Nephron (organoid): ENCODE results near the gene BLNK.

Experiments used
- H3K27ac Mint-ChIP-seq, 3 experiments: 2 replicates each; pipeline ENCODE4 v1.8.0; 2020; ENCODE audit warnings: mixed read lengths in 3 of 3, mild to moderate bottlenecking in 2 of 3, moderate library complexity in 1 of 3
- H3K27me3 Mint-ChIP-seq: 2 replicates; pipeline ENCODE4 v1.8.0; 2021; ENCODE audit warnings: low read depth, mild to moderate bottlenecking, moderate library complexity, mixed read lengths
- H3K36me3 Mint-ChIP-seq: 2 replicates; pipeline ENCODE4 v1.8.0; 2020; ENCODE audit warnings: low read depth, mixed read lengths
- H3K4me1 Mint-ChIP-seq: 2 replicates; pipeline ENCODE4 v1.8.0; 2020; ENCODE audit warnings: mixed read lengths
- H3K4me3 Mint-ChIP-seq, 3 experiments: 2 replicates each; pipeline ENCODE4 v1.8.0; 2020; ENCODE audit warnings: mild to moderate bottlenecking in 3 of 3, mixed read lengths in 3 of 3, moderate library complexity in 2 of 3
- H3K9me3 Mint-ChIP-seq: 2 replicates; pipeline ENCODE4 v1.8.0; 2020; ENCODE audit warnings: mixed read lengths
- TF ChIP-seq, protein P1 (sequence below), 3 experiments: fragments of 200-600 bp; sonication (generic); IDR thresholded peaks; one replicate each; pipeline ENCODE4 v1.5.0; 2021; ENCODE audit warnings: antibody characterized with exemption in 3 of 3; ENCODE audit not compliant: unreplicated experiment in 3 of 3

BLNK gene

GRCh38 chr10:96285331-96285752 lies 14.0 kb upstream of the BLNK start:
- peaks cover 18% of the 10 kb centered on the region for H3K4me1 Mint-ChIP-seq
- H3K27me3 Mint-ChIP-seq = peaks cover 1% of the 10 kb centered on the region
- TF ChIP-seq, protein P1, sequence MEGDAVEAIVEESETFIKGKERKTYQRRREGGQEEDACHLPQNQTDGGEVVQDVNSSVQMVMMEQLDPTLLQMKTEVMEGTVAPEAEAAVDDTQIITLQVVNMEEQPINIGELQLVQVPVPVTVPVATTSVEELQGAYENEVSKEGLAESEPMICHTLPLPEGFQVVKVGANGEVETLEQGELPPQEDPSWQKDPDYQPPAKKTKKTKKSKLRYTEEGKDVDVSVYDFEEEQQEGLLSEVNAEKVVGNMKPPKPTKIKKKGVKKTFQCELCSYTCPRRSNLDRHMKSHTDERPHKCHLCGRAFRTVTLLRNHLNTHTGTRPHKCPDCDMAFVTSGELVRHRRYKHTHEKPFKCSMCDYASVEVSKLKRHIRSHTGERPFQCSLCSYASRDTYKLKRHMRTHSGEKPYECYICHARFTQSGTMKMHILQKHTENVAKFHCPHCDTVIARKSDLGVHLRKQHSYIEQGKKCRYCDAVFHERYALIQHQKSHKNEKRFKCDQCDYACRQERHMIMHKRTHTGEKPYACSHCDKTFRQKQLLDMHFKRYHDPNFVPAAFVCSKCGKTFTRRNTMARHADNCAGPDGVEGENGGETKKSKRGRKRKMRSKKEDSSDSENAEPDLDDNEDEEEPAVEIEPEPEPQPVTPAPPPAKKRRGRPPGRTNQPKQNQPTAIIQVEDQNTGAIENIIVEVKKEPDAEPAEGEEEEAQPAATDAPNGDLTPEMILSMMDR (IDR thresholded peaks at IDR 0.05; ENCODE audit: unreplicated experiment in 3 of 3) = no peak
- H3K4me3 Mint-ChIP-seq = no peak overlapping the region
- H3K27ac Mint-ChIP-seq = peak overlapping the region in 2 of 3 experiments; percentile 41 to 84
- H3K36me3 Mint-ChIP-seq = no peaks in the 10 kb centered on the region
- no peaks in the 10 kb centered on the region for H3K9me3 Mint-ChIP-seq

- Mint-ChIP-seq H3K4me1 (peaks cover 16% of the 10 kb centered on the region), H3K27ac (peak overlapping the region in 2 of 3 experiments; percentile 56 to 57), H3K27me3 (no peaks in the 10 kb centered on the region), H3K4me3 (no peak overlapping the region), H3K9me3 (no peaks in the 10 kb centered on the region), H3K36me3 (no peaks in the 10 kb centered on the region)
- TF ChIP-seq, protein P1 (IDR thresholded peaks at IDR 0.05; ENCODE audit: unreplicated experiment in 3 of 3) = no peak
Measured at GRCh38 chr10:96283756-96284155, 12.4 kb upstream of the BLNK start.

- H3K36me3 Mint-ChIP-seq = no peaks in the 10 kb centered on the region
Measured at GRCh38 chr10:96283351-96283750, 12.0 kb upstream of the BLNK start.

DNA sequence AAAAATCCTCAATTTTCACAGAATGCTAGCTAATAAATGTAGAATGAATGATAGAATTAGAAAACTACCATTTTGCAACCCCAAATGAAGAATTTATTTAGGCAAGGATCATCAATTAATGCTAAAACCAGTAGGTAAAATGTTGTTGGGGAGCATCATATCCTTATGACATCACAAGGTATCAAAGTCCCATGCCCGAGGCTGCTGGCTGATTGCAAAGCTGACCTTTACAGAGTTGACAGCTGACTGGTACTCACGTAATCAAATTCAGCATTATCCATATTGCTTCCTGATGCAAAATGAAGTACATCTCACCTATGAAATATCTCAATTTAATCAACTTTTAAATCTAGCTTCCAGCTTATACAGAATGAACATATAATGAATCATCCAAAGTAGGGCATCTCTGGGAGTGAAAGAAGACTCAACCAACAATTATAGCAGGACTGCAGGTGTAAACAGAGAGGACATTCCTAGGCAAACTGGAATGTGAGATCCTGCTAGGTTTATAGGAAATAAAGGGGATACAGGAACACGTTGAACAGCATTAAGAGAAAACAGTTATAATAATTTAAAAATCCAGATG lies 10.2 kb upstream of the BLNK start:
- Mint-ChIP-seq H3K36me3 (no peaks in the 10 kb centered on the region), H3K4me3 (no peak overlapping the region), H3K27ac (no peak overlapping the region), H3K27me3 (no peaks in the 10 kb centered on the region), H3K9me3 (no peaks in the 10 kb centered on the region), H3K4me1 (no peaks in the 10 kb centered on the region)
- TF ChIP-seq, protein P1 (IDR thresholded peaks at IDR 0.05; ENCODE audit: unreplicated experiment in 3 of 3) = no peak

More at GRCh38 chr10:96283351-96283750, 12.0 kb upstream of the BLNK start:
- peak overlapping the region; percentile 15 to 57 (median 56) for H3K27ac Mint-ChIP-seq
- no peaks in the 10 kb centered on the region for H3K9me3 Mint-ChIP-seq
- H3K27me3 Mint-ChIP-seq = no peaks in the 10 kb centered on the region
- TF ChIP-seq, protein P1 (IDR thresholded peaks at IDR 0.05; ENCODE audit: unreplicated experiment in 3 of 3) = no peak
- H3K4me1 Mint-ChIP-seq = peaks cover 14% of the 10 kb centered on the region
- H3K4me3 Mint-ChIP-seq = no peak overlapping the region

DNA sequence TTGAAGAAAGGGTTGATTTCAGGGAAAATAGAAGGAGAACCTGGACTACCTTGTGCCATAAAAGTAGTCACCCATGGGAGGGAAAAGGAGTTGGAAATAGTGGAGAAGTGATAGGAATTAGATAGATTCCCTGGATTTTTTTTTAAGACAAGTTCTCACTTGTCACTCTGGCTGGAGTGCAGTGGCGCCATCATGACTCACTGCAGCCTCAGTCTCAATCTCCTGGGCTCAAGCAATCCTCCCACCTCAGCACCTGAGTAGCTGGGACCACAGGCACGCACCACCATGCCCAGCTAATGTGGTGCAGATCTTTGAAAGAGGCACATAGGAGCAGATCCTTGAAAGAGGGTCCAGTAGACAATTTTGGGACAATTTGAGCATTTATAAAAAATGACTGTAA lies 9.5 kb upstream of the BLNK start:
- H3K4me3 Mint-ChIP-seq = no peak overlapping the region
- no peaks in the 10 kb centered on the region for H3K36me3 Mint-ChIP-seq
- H3K27me3 Mint-ChIP-seq = no peaks in the 10 kb centered on the region
- TF ChIP-seq, protein P1 (IDR thresholded peaks at IDR 0.05; ENCODE audit: unreplicated experiment in 3 of 3) = no peak
- no peaks in the 10 kb centered on the region for H3K4me1 Mint-ChIP-seq
- H3K9me3 Mint-ChIP-seq = no peaks in the 10 kb centered on the region
- no peak overlapping the region for H3K27ac Mint-ChIP-seq

- TF ChIP-seq, protein P1 (IDR thresholded peaks at IDR 0.05; ENCODE audit: unreplicated experiment in 3 of 3) = no peak
- Mint-ChIP-seq H3K27me3 (no peaks in the 10 kb centered on the region), H3K36me3 (no peaks in the 10 kb centered on the region), H3K9me3 (no peaks in the 10 kb centered on the region), H3K27ac (no peak overlapping the region), H3K4me3 (no peak overlapping the region), H3K4me1 (no peaks in the 10 kb centered on the region)
Measured at GRCh38 chr10:96279191-96279641, 7.8 kb upstream of the BLNK start.
